Measurements from ENCODE around the gene SEMA4A. TPM values are rescaled to one million over a fixed set of nuclear protein-coding genes. Genes with fewer than 3 reads are reported as not detected.

The SEMA4A gene
- total and polyA plus RNA-seq, 2 of the 8 experiments (the other 6 are each of a cell fraction or from before 2014, with no cell fraction given) = 7.3 to 10.6 TPM

DNA sequence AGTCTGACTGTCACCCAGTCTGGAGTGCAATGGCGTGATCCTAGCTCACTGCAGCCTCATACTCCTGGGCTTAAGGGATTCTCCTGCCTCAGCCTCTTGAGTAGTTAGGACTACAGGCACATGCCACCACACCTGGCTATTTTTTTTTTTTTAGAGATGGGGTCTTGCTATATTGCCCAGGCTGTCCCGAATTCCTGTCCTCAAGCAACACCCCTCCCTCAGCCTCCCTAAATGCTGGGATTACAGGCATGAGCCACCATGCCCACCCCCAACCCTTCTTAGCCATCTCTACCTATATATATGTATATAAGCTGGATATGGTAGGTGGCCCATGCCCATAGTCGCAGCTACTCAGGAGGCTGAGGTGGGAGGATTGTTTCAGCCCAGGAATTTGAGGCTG lies 27.1 kb downstream of the SEMA4A start:
- Histone ChIP-seq H2AK5ac (ENCODE audit: low read depth, low read length) (peak overlapping the region; percentile 86; the same call in 1 of the 2 replicates), H3K18ac (ENCODE audit: extremely low read depth, low read length) (peak overlapping the region; percentile 97), H4K20me1 (replicated peaks in 1 of 2; ENCODE audit: control insufficient read depth in 1 of 2, insufficient read depth in 2 of 2, low read length in 2 of 2) (no peaks in the 10 kb centered on the region), H3K4me3 (ENCODE audit: extremely low read depth in 1 of 4, insufficient read depth in 2 of 4, low read depth in 3 of 4, low read length in 4 of 4) (no peak overlapping the region), H3K9me3 (ENCODE audit: insufficient read depth in 2 of 2, low read depth in 1 of 2, low read length in 1 of 2) (no peaks in the 10 kb centered on the region), H2BK12ac (ENCODE audit: low read depth, low read length) (peak overlapping the region; percentile 92), H3K36me3 (ENCODE audit: control insufficient read depth in 2 of 4, insufficient read depth in 4 of 4, low read length in 3 of 4) (peaks cover 0 to 22% (median 0%) of the 10 kb centered on the region in 4 experiments; a peak in 2 of 8 replicates), H3K4me1 (replicated peaks in 1 of 4; ENCODE audit: control insufficient read depth in 3 of 4, insufficient read depth in 4 of 4, low read length in 3 of 4) (peaks cover 6 to 21% (median 14%) of the 10 kb centered on the region in 4 experiments), H3K27me3 (replicated peaks in 1 of 4; ENCODE audit: control insufficient read depth in 3 of 4, extremely low read depth in 1 of 4, insufficient read depth in 3 of 4, low read length in 3 of 4) (no peaks in the 10 kb centered on the region), H3K14ac (ENCODE audit: insufficient read length) (no peak overlapping the region), H3K4me2 (ENCODE audit: insufficient read depth in 1 of 2, low read depth in 2 of 2, low read length in 2 of 2) (peak overlapping the region in 1 of 2 experiments; percentile 19; a peak in 1 of 4 replicates), H3K9ac (replicated peaks in 1 of 4; ENCODE audit: extremely low read depth in 1 of 4, low read depth in 3 of 4, low read length in 3 of 4) (no peak overlapping the region; a peak in 1 of 7 replicates), H3K56ac (replicated peaks; ENCODE audit: insufficient read length, low read depth, low read length) (no peak overlapping the region), H3K23ac (ENCODE audit: insufficient read length) (no peak overlapping the region), H2BK120ac (replicated peaks; ENCODE audit: low read depth, low read length) (peak overlapping the region; percentile 83), H3K27ac (ENCODE audit: low read depth, low read length) (no peak overlapping the region), H2BK5ac (ENCODE audit: low read depth, low read length) (peak overlapping the region; percentile 93), H3K4ac (replicated peaks; ENCODE audit: insufficient read length, low read depth, low read length) (no peak overlapping the region), H3K79me2 (ENCODE audit: control insufficient read depth in 1 of 2, insufficient read depth in 2 of 2, low read length in 2 of 2) (no peaks in the 10 kb centered on the region), H2BK20ac (ENCODE audit: low read length) (peak overlapping the region; percentile 98; the same call in 1 of the 2 replicates), H4K8ac (ENCODE audit: extremely low read depth, insufficient read depth, low read length) (no peak overlapping the region; the same call in 1 of the 2 replicates), H2BK15ac (ENCODE audit: low read length) (no peak overlapping the region), H3K23me2 (ENCODE audit: low read depth, low read length) (no peaks in the 10 kb centered on the region), H4K5ac (ENCODE audit: insufficient read length, low read depth, low read length) (peak overlapping the region; percentile 74), H3K79me1 (ENCODE audit: low read depth, low read length) (no peaks in the 10 kb centered on the region), H2AFZ (ENCODE audit: low read length) (no peak overlapping the region), H4K91ac (replicated peaks; ENCODE audit: insufficient read length, low read length) (peak overlapping the region; percentile 85)
- 93% methylated on average over 3 of the region's 3 CpGs; no CpG with 5 or more reads in 1 of the 2 experiments for WGBS, 2 experiments (ENCODE audit: extremely low coverage in 1 of 2, insufficient coverage in 1 of 2, insufficient read length in 1 of 2, insufficient replicate concordance in 2 of 2, low coverage in 1 of 2, low lambda C conversion rate in 2 of 2, missing lambda C conversion rate in 1 of 2)
- POLR2A ChIA-PET (ENCODE audit: partially characterized antibody) = interaction anchor here (0.6 to 2.0 kb wide), 11 partner anchors 10 to 74 kb away, joined by 3 to 14 read pairs (median 3); partner anchors contain the start of genes PMF1 and SLC25A44
- DNase-seq (ENCODE audit: low read depth in 1 of 2, low spot score in 2 of 2) = no peak
- FAIRE-seq = no peak
- TF ChIP-seq, protein P1, sequence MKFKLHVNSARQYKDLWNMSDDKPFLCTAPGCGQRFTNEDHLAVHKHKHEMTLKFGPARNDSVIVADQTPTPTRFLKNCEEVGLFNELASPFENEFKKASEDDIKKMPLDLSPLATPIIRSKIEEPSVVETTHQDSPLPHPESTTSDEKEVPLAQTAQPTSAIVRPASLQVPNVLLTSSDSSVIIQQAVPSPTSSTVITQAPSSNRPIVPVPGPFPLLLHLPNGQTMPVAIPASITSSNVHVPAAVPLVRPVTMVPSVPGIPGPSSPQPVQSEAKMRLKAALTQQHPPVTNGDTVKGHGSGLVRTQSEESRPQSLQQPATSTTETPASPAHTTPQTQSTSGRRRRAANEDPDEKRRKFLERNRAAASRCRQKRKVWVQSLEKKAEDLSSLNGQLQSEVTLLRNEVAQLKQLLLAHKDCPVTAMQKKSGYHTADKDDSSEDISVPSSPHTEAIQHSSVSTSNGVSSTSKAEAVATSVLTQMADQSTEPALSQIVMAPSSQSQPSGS (IDR thresholded peaks at IDR 0.05; ENCODE audit: low read length) = no peak
- TF ChIP-seq KDM1A (IDR thresholded peaks at IDR 0.05; ENCODE audit: borderline replicate concordance, low read length) = peak; percentile 79; the same call in 1 of the 2 replicates
- CTCF ChIA-PET (ENCODE audit: partially characterized antibody) = interaction anchor here (0.6 to 2.0 kb wide), 9 partner anchors 16 to 95 kb away, joined by 3 to 7 read pairs (median 4); no protein-coding TSS in a partner anchor
